Choroid plexus epithelial cell (primary cell): ENCODE measurements around the gene NAV3.
A peak's percentile ranks its signal among the peaks of the same experiment; 100 is the strongest.

Source experiments
- DNase-seq: peaks from one replicate; pipeline ENCODE4 v3.0.0-alpha.2; 2010; ENCODE audit warnings: low read depth
- H3K4me3 ChIP-seq: 2 replicates; pipeline ENCODE4 v1.5.1; 2011; ENCODE audit warnings: low read depth, mild to moderate bottlenecking, control low read depth, low read length, moderate library complexity
- TF ChIP-seq, protein P1 (sequence below): conservative IDR thresholded peaks from 2 replicates; pipeline ENCODE4 v1.5.1; 2011; ENCODE audit warnings: low read depth, mild to moderate bottlenecking, control low read depth, inconsistent platforms, low read length, moderate library complexity

Gene NAV3

GRCh38 chr12:78210506-78210860, 379.8 kb downstream of the NAV3 start:
- DNase-seq = no peak
- TF ChIP-seq, protein P1, sequence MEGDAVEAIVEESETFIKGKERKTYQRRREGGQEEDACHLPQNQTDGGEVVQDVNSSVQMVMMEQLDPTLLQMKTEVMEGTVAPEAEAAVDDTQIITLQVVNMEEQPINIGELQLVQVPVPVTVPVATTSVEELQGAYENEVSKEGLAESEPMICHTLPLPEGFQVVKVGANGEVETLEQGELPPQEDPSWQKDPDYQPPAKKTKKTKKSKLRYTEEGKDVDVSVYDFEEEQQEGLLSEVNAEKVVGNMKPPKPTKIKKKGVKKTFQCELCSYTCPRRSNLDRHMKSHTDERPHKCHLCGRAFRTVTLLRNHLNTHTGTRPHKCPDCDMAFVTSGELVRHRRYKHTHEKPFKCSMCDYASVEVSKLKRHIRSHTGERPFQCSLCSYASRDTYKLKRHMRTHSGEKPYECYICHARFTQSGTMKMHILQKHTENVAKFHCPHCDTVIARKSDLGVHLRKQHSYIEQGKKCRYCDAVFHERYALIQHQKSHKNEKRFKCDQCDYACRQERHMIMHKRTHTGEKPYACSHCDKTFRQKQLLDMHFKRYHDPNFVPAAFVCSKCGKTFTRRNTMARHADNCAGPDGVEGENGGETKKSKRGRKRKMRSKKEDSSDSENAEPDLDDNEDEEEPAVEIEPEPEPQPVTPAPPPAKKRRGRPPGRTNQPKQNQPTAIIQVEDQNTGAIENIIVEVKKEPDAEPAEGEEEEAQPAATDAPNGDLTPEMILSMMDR = no peak
- no peak overlapping the region for H3K4me3 ChIP-seq

GRCh38 chr12:78210894-78211302, 380.2 kb downstream of the NAV3 start:
- H3K4me3 ChIP-seq = no peak overlapping the region
- TF ChIP-seq, protein P1 = no peak
- DNase-seq = peak; percentile 91

GRCh38 chr12:78220811-78221210, 390.1 kb downstream of the NAV3 start:
- no peak for DNase-seq
- TF ChIP-seq, protein P1 = no peak
- no peak overlapping the region for H3K4me3 ChIP-seq

GRCh38 chr12:78224154-78224553, 393.5 kb downstream of the NAV3 start:
- TF ChIP-seq, protein P1 = no peak
- no peak for DNase-seq
- no peak overlapping the region for H3K4me3 ChIP-seq

DNA sequence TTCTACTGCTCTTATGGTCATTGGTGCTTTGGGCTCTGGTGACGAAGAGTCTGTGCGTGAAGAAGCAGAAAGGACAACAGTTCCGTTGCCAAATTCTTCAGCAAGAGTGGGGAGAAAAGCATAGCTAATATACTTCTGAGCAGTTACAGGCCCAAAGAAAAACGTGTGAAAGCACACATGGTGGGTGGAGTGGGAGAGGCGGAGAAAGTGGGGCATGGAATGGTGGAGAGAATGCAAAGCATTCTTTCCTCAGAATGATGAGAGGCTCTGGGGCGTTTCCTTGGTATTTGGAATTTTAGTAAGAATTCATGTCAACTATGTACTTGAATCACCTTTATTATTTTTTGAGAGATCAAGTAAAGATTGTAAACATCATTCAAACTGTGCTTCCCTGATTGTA, 396.1 kb downstream of the NAV3 start:
- no peak for DNase-seq
- no peak overlapping the region for H3K4me3 ChIP-seq
- TF ChIP-seq, protein P1 = no peak

- DNase-seq = peak; percentile 81
- TF ChIP-seq, protein P1 = peak; percentile 82
- H3K4me3 ChIP-seq = no peak overlapping the region
Observed at GRCh38 chr12:78229591-78230101, 399.0 kb downstream of the NAV3 start.

DNA sequence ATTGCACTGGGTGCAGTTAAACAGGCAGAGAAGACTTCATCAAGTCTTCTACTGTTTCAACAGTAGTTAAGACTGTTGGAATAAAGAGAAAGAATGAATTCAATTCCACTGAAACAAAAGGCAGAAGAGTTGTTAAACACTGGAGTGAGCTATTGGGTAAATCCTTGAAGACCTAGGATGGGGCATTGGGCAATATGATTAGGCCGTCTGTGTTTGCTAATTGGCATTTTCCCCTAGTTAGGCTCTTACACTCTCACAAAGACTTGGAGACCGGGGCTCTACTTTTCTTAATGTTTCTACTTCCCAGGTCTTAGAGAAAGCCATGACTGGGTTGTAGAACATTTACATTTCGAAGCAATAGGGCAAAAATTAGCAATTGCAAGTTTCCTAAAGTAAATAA, 402.1 kb downstream of the NAV3 start:
- TF ChIP-seq, protein P1 = no peak
- no peak for DNase-seq
- no peak overlapping the region for H3K4me3 ChIP-seq
